Body of pancreas (tissue), 4 donors: ENCODE results near the gene THAP7. TPM values are rescaled to one million over a fixed set of nuclear protein-coding genes. Genes with fewer than 3 reads are reported as not detected.

ENCODE experiments used
- ATAC-seq: fragments of 150-250 bp; one replicate; pipeline ENCODE4 v1.9.1; 2016
- DNase-seq, 4 donors: peaks; one replicate each; pipeline ENCODE4 v3.0.0-alpha.2; 2019
- H3K27ac ChIP-seq, 4 donors: fragments of 200-600 bp; sonication (generic); 1 replicate in 3 of 4; 2 replicates in 1 of 4; pipeline versions ENCODE4 v1.5.1 to v1.6.1; 2016 to 2019; ENCODE audit warnings: mild to moderate bottlenecking in 1 of 4, mixed read lengths in 1 of 4, moderate library complexity in 1 of 4
- H3K27me3 ChIP-seq, 2 donors: fragments of 200-600 bp; sonication (generic); one replicate each; pipeline ENCODE4 v1.6.0; 2016; ENCODE audit warnings: mild to moderate bottlenecking in 1 of 2
- H3K36me3 ChIP-seq, 2 donors: fragments of 200-600 bp; sonication (generic); replicated peaks in 1 of 2; 2 replicates each; pipeline ENCODE4 v1.5.1; 2016; ENCODE audit warnings: low read depth in 2 of 2; ENCODE audit not compliant: insufficient read depth in 1 of 2
- H3K4me1 ChIP-seq: fragments of 200-600 bp; sonication (generic); one replicate; pipeline ENCODE4 v1.6.0; 2016
- H3K4me3 ChIP-seq, 2 donors: fragments of 200-600 bp; sonication (generic); 1 replicate in 1 of 2; 2 replicates in 1 of 2; pipeline ENCODE4 v1.5.1; 2016 to 2019
- H3K9me3 ChIP-seq, 3 donors: fragments of 200-600 bp; sonication (generic); 1 replicate in 2 of 3; 2 replicates in 1 of 3; pipeline ENCODE4 v1.5.1; 2016
- CTCF ChIP-seq, 7 experiments: fragments of 450-650 bp in 4 of 7; fragments of 200-600 bp in 3 of 7; sonication (generic) in 3 of 7; IDR thresholded peaks; one replicate each; pipeline ENCODE4 v1.5.1; 2016 to 2019; ENCODE audit warnings: antibody characterized with exemption in 7 of 7
- POLR2A ChIP-seq, 3 donors: fragments of 450-650 bp; IDR thresholded peaks; one replicate each; pipeline ENCODE4 v1.6.1; 2016; ENCODE audit warnings: antibody characterized with exemption in 3 of 3, mild to moderate bottlenecking in 2 of 3
- WGBS, 2 donors: methylation state at CpG; one replicate each; pipeline ENCODE4 v1.1.5; 2017; 5-methylcytosine and 5-hydroxymethylcytosine counted together
- intact Hi-C: fragments of 100-400 bp; cut with DNase I; formaldehyde crosslinking; loops from one replicate; pipeline ENCODE4 v1.15.1; 2023
- total RNA-seq, 2 donors: library from RNA; depleted of rRNA; stranded (reverse); fragments of >200 nt; gene quantifications; one replicate each; pipeline ENCODE4 v1.1.0, GENCODE V29; 2016

Gene THAP7
- total RNA-seq, 2 donors from 2014 or later, result 17.1 to 20.2 TPM

DNA sequence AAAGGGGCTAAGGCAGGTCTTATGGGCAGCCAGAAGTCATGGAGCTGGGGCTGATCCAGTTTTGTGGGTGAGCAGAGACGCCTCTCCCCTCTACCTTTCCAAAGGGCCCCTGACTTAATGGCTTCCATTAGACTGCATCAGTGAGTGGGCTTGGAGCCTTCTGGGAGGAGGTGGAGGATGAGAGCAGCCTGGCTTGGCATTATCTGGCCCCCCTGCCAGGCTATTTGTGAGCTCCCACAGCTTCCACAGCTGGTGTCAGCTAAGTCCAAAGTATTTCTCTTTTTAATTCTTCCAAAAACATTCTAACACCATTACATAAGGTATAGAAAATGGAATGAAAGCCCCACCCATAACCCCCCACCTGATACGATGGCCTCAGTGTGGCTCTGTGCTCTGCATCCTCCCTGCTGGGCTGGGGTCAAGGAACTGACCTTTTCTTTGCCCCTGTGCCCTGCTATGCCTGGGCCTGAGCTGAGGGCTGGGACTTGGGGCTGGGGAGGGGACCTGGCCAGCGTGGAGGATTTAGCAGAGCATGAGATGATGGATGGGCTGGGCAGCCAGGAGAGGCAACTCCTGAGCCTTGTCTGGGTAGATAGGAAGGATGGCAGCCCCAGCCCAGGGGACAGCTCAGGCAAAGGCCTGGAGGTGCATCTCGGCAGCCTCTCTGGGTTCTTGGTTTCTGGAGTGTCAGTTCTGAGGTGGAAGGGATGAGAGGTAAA is 30.8 kb downstream of the THAP7 start:
- no peaks in the 10 kb centered on the region for H3K4me1 ChIP-seq
- no peaks in the 10 kb centered on the region for H3K36me3 ChIP-seq
- intact Hi-C loops, result no loop called here
- H3K4me3 ChIP-seq, result no peak overlapping the region
- no peak for TF ChIP-seq CTCF (IDR thresholded peaks at IDR 0.05)
- TF ChIP-seq POLR2A (IDR thresholded peaks at IDR 0.05), result no peak
- DNase-seq (no peak), ATAC-seq (no peak)
- WGBS, 2 donors, result 52 to 67% methylated on average over 3 to 4 of the region's 4 CpGs
- no peaks in the 10 kb centered on the region for H3K27me3 ChIP-seq
- no peak overlapping the region for H3K27ac ChIP-seq
- no peaks in the 10 kb centered on the region for H3K9me3 ChIP-seq

- H3K27me3 ChIP-seq, result peaks cover 0 to 3% of the 10 kb centered on the region in 2 donors
- no peak overlapping the region for H3K4me3 ChIP-seq
- H3K27ac ChIP-seq, result no peak overlapping the region
- H3K36me3 ChIP-seq, result no peaks in the 10 kb centered on the region
- intact Hi-C loops, result loop anchor here (10.0 kb wide), 2 partner anchors 46 to 54 kb away; partner anchors contain the start of genes CRKL and P2RX6
- no peak for DNase-seq
- no peak for ATAC-seq
- 65 to 78% methylated on average over 6 to 7 of the region's 7 CpGs for WGBS, 2 donors
- H3K9me3 ChIP-seq, result no peaks in the 10 kb centered on the region
- H3K4me1 ChIP-seq, result peaks cover 11% of the 10 kb centered on the region
- TF ChIP-seq POLR2A (IDR thresholded peaks at IDR 0.05), result no peak
- no peak for TF ChIP-seq CTCF (IDR thresholded peaks at IDR 0.05)
These were observed 33.5 kb downstream of the THAP7 start for GRCh38 chr22:20968281-20968977.

GRCh38 chr22:20967697-20968211 is 34.2 kb downstream of the THAP7 start:
- DNase-seq, result no peak
- no peaks in the 10 kb centered on the region for H3K9me3 ChIP-seq
- H3K4me3 ChIP-seq, result no peak overlapping the region
- WGBS, 2 donors, result 62 to 69% methylated on average over 15 to 16 of the region's 19 CpGs
- H3K4me1 ChIP-seq, result peaks cover 11% of the 10 kb centered on the region
- no peaks in the 10 kb centered on the region for H3K36me3 ChIP-seq
- H3K27ac ChIP-seq, result no peak overlapping the region
- ATAC-seq, result no peak
- peaks cover 0 to 3% of the 10 kb centered on the region in 2 donors for H3K27me3 ChIP-seq
- TF ChIP-seq POLR2A (IDR thresholded peaks at IDR 0.05) (no peak), CTCF (IDR thresholded peaks at IDR 0.05) (no peak)
- intact Hi-C loops, result loop anchor here (10.0 kb wide), 2 partner anchors 47 to 53 kb away; partner anchors contain the start of genes CRKL and P2RX6

DNA sequence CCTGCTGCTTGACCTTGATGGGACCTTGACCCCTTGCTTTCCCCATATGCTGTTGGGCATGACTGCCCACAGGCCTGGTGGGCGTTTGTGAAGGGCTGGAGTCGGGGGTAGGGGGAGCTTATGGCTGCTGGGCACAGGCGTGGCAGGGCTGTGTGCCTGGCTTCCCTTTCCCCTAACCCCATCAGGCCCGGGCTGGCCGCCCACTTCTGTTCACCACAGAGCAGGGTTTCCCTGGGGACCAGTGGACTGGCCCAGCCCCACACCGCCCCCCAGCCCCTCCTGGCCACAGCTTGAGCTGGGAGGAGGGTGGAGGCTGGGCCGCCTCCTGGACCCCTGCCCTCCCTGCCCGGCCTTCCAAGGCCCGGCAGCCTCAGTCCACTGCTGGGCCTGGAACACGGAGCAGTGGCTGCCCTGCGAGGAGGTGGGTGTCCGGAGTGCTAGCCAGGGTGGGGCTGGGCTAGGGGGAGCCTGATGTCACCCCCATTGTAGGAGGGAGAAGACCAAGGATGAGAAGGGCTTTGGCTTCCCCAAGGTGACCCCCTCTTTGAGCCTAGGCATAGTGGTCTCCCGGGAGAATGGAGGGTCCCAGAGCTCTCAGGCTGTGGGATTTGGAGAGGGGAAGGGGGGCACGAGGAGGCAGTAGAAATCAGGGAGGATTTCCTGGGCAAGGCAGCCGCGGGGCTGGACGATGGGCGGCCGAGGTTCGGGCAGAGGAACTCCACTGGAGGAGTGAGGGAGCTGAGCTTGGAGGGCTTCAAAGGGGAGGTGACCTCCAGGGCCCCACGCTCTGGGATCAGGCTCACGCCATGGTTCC is 34.8 kb downstream of the THAP7 start, which contains the start of gene AIFM3:
TSS of gene AIFM3 (plus strand) at position 373 of the 814 bp plus-strand sequence. CDS start 690 bp downstream, outside the sequence.
- Histone ChIP-seq H3K9me3 (no peaks in the 10 kb centered on the region), H3K36me3 (no peaks in the 10 kb centered on the region), H3K4me3 (no peak within 1 kb of the TSS), H3K27me3 (peaks cover 0 to 3% of the 10 kb centered on the region in 2 donors), H3K4me1 (peaks cover 11% of the 10 kb centered on the region), H3K27ac (no peak within 1 kb of the TSS)
- 63 to 79% methylated on average over 14 to 21 of the region's 22 CpGs for WGBS, 2 donors
- no peak for ATAC-seq
- intact Hi-C loops, result loop anchor here (10.0 kb wide), 2 partner anchors 48 to 52 kb away; partner anchors contain the start of genes CRKL and P2RX6
- TF ChIP-seq CTCF (IDR thresholded peaks at IDR 0.05) (no peak), POLR2A (IDR thresholded peaks at IDR 0.05) (no peak)
- DNase-seq, result no peak
